ENCODE results near the gene PPM1H.

DNA sequence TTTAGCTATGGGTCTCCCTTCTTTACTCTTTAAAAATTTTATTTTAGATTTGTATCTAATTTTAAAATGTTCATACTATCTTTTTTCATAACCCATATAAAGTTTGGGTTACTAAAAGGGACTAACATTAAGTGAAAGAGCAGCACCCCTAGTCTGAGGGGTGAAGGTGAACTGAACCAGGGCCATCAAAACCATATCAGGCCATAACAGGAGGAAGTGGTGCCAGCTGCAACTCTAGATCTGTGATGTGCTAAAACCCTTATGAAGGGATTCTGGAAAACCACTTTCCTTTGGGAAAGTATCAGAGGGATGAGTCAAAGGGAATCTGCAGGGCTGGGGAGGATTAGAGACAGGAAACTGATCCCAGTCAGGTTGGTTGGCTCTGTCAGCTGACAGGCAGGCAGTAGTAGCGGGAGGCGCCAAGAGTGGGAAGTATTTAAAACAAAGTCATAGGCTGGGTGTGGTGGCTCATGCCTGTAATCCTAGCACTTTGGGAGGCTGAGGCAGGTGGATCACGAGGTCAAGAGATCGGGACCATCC lies 162.5 kb downstream of the PPM1H start:
- TF ChIP-seq, protein P1, sequence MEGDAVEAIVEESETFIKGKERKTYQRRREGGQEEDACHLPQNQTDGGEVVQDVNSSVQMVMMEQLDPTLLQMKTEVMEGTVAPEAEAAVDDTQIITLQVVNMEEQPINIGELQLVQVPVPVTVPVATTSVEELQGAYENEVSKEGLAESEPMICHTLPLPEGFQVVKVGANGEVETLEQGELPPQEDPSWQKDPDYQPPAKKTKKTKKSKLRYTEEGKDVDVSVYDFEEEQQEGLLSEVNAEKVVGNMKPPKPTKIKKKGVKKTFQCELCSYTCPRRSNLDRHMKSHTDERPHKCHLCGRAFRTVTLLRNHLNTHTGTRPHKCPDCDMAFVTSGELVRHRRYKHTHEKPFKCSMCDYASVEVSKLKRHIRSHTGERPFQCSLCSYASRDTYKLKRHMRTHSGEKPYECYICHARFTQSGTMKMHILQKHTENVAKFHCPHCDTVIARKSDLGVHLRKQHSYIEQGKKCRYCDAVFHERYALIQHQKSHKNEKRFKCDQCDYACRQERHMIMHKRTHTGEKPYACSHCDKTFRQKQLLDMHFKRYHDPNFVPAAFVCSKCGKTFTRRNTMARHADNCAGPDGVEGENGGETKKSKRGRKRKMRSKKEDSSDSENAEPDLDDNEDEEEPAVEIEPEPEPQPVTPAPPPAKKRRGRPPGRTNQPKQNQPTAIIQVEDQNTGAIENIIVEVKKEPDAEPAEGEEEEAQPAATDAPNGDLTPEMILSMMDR (IDR thresholded peaks at IDR 0.05), result no peak
- no peak for TF ChIP-seq POLR2A (IDR thresholded peaks at IDR 0.05)
